A549 (cell line): ENCODE data around the gene SEL1L3. TPM values are rescaled to one million over a fixed set of nuclear protein-coding genes. Genes with fewer than 3 reads are reported as not detected.

Experiments
- ATAC-seq, 2 experiments: fragments of 200-7000 bp in 1 of 2; fragments of >200 bp in 1 of 2; cut with Nextera tagmentation in 1 of 2; cut with Tn5 transposase in 1 of 2; 3 replicates each; pipeline versions ENCODE4 v1.8.0 to v1.9.1; 2018 to 2020; ENCODE audit warnings: mild to moderate bottlenecking in 1 of 2, moderate library complexity in 1 of 2
- CTCF ChIA-PET: fragments of 300-600 bp; sonication (Branson Sonifier 250); formaldehyde crosslinking; extraction: SDS; loops from one replicate; lab custom pipeline; 2021; ENCODE audit warnings: antibody characterized with exemption, inconsistent platforms; lab: Yijun Ruan, JAX
- POLR2A ChIA-PET: fragments of 350-600 bp; formaldehyde crosslinking; extraction: SDS; loops from one replicate; lab custom pipeline; 2021; ENCODE audit warnings: antibody characterized with exemption, inconsistent platforms; lab: Yijun Ruan, JAX
- DNase-seq, 2 experiments: peaks; one replicate each; pipeline versions ENCODE4 v3.0.0 to v3.0.0-alpha.2; 2011 to 2016; ENCODE audit warnings: low read depth in 1 of 2, low spot score in 1 of 2
- FAIRE-seq: peaks from 2 replicates; lab custom pipeline; 2011; peaks lifted over from hg19 to GRCh38; lab: Jason Lieb, UNC
- H3K27ac ChIP-seq, 2 experiments: fragments of >200 bp; sonication (Bioruptor Twin); formaldehyde crosslinking; 3 replicates each; pipeline ENCODE4 v1.5.1; 2016 to 2017
- H3K4me1 ChIP-seq: fragments of >200 bp; sonication (Bioruptor Twin); formaldehyde crosslinking; 3 replicates; pipeline ENCODE4 v1.6.1; 2016
- H3K4me2 ChIP-seq: fragments of >200 bp; sonication (Bioruptor Twin); formaldehyde crosslinking; 3 replicates; pipeline ENCODE4 v1.6.1; 2016
- H3K4me3 ChIP-seq: fragments of >200 bp; sonication (Bioruptor Twin); formaldehyde crosslinking; 3 replicates; pipeline ENCODE4 v1.5.1; 2016
- H3K9me3 ChIP-seq: fragments of >200 bp; sonication (Bioruptor Twin); formaldehyde crosslinking; 3 replicates; pipeline ENCODE4 v1.6.1; 2016
- CBX2 ChIP-seq: fragments of 200-600 bp; sonication (generic); IDR thresholded peaks from 2 replicates; pipeline ENCODE4 v1.6.1; 2016; ENCODE audit warnings: low read depth, mild to moderate bottlenecking, borderline replicate concordance
- CBX8 ChIP-seq: fragments of 200-600 bp; sonication (generic); IDR thresholded peaks from 2 replicates; pipeline ENCODE4 v1.6.1; 2016
- CEBPB ChIP-seq, 2 experiments: fragments of >200 bp in 1 of 2; sonication (Bioruptor Twin) in 1 of 2; formaldehyde crosslinking in 1 of 2; IDR thresholded peaks; 2 replicates each; pipeline ENCODE4 v1.6.1; 2012 to 2016
- EHF ChIP-seq: fragments of 250-450 bp; sonication (Bioruptor Pico); IDR thresholded peaks from 2 replicates; pipeline ENCODE4 v1.5.0; 2020; ENCODE audit warnings: mild to moderate bottlenecking
- EP300 ChIP-seq, 2 experiments: fragments of >200 bp; sonication (Bioruptor Twin); formaldehyde crosslinking; IDR thresholded peaks; 2 replicates in 1 of 2; 3 replicates in 1 of 2; pipeline ENCODE4 v1.6.1; 2016 to 2017
- FOSL2 ChIP-seq, 2 experiments: fragments of 450-650 bp in 1 of 2; fragments of >200 bp in 1 of 2; sonication (Bioruptor Twin) in 1 of 2; formaldehyde crosslinking; IDR thresholded peaks; 2 replicates each; pipeline versions ENCODE4 v1.5.0 to v1.6.1; 2016 to 2020; ENCODE audit warnings: mild to moderate bottlenecking in 1 of 2, moderate library complexity in 1 of 2
- FOXS1 ChIP-seq: fragments of 250-450 bp; sonication (Bioruptor Pico); IDR thresholded peaks from 2 replicates; pipeline ENCODE4 v1.5.0; 2020; ENCODE audit warnings: mild to moderate bottlenecking, moderate library complexity
- GATA3 ChIP-seq: IDR thresholded peaks from 2 replicates; pipeline ENCODE4 v1.6.1; 2012; ENCODE audit warnings: borderline replicate concordance
- HDAC2 ChIP-seq: fragments of 200-600 bp; sonication (generic); IDR thresholded peaks from 2 replicates; pipeline ENCODE4 v1.6.1; 2016
- HOXA7 ChIP-seq: fragments of 250-450 bp; sonication (Bioruptor Pico); IDR thresholded peaks from 2 replicates; pipeline ENCODE4 v1.5.0; 2020; ENCODE audit warnings: mild to moderate bottlenecking, moderate library complexity
- KDM5A ChIP-seq: fragments of 200-600 bp; sonication (generic); IDR thresholded peaks from 2 replicates; pipeline ENCODE4 v1.6.1; 2016; ENCODE audit warnings: antibody characterized with exemption, mild to moderate bottlenecking
- MAFK ChIP-seq: fragments of 450-650 bp; IDR thresholded peaks from 2 replicates; pipeline ENCODE4 v1.6.1; 2014; ENCODE audit not compliant: partially characterized antibody
- MYC ChIP-seq: IDR thresholded peaks from 2 replicates; pipeline ENCODE4 v1.6.1; 2012; ENCODE audit warnings: mild to moderate bottlenecking, inconsistent platforms, low read length, improper control_type of control experiment, borderline replicate concordance
- NFE2L2 ChIP-seq: fragments of 150-350 bp; conservative IDR thresholded peaks from 2 replicates; pipeline ENCODE4 v1.6.1; 2014; ENCODE audit warnings: low read length
- NPAS2 ChIP-seq: fragments of 250-450 bp; sonication (Bioruptor Pico); IDR thresholded peaks from 2 replicates; pipeline ENCODE4 v1.8.0; 2022; ENCODE audit warnings: mild to moderate bottlenecking, moderate library complexity, borderline replicate concordance
- PHF8 ChIP-seq: fragments of 200-600 bp; sonication (generic); IDR thresholded peaks from 2 replicates; pipeline ENCODE4 v1.6.1; 2016; ENCODE audit warnings: low read depth, mild to moderate bottlenecking, antibody characterized with exemption, moderate library complexity, borderline replicate concordance
- SMC3 ChIP-seq: fragments of >200 bp; sonication (Bioruptor Twin); formaldehyde crosslinking; IDR thresholded peaks from 3 replicates; pipeline ENCODE4 v1.6.1; 2018; ENCODE audit warnings: inconsistent platforms
- SREBF2 ChIP-seq: fragments of 450-650 bp; IDR thresholded peaks from 2 replicates; pipeline ENCODE4 v1.6.1; 2014; ENCODE audit warnings: mild to moderate bottlenecking, moderate library complexity
- ZFP36 ChIP-seq: fragments of 450-650 bp; IDR thresholded peaks from 2 replicates; pipeline ENCODE4 v1.6.1; 2014; ENCODE audit warnings: borderline replicate concordance; ENCODE audit not compliant: partially characterized antibody
- ZNF302 ChIP-seq: fragments of 250-450 bp; sonication (Bioruptor Pico); IDR thresholded peaks from 2 replicates; pipeline ENCODE4 v1.9.0; 2021; ENCODE audit warnings: inconsistent platforms, mild to moderate bottlenecking, moderate library complexity
- WGBS: methylation state at CpG from one replicate; pipeline ENCODE4 v1.1.6; 2017; ENCODE audit errors: missing lambda C conversion rate; 5-methylcytosine and 5-hydroxymethylcytosine counted together
- polyA plus RNA-seq, 4 experiments: library from polyadenylated mRNA; depleted of rRNA in 3 of 4; stranded (reverse); fragments of >200 nt; fragmentation: RNase III in 1 of 4; extraction: RNeasy Plus Mini Kit Qiagen cat#74134 plus additional on column Dnase treatment in 1 of 4; gene quantifications; 2 replicates in 3 of 4; 3 replicates in 1 of 4; pipeline ENCODE4 v1.2.3, GENCODE V29; 2011 to 2017
- TF ChIP-seq, protein P1 (sequence below): fragments of >200 bp; sonication (Bioruptor Twin); formaldehyde crosslinking; IDR thresholded peaks from 3 replicates; pipeline ENCODE4 v1.5.1; 2016
- TF ChIP-seq, protein P2 (sequence below): fragments of 200-600 bp; sonication (generic); IDR thresholded peaks from 2 replicates; pipeline ENCODE4 v1.6.1; 2016; ENCODE audit warnings: antibody characterized with exemption, mild to moderate bottlenecking, moderate library complexity
- TF ChIP-seq, protein P3 (sequence below): IDR thresholded peaks from 2 replicates; pipeline ENCODE4 v1.6.1; 2012

Gene SEL1L3
- polyA plus RNA-seq, 2 of the 4 experiments (the other 2 are of a cell fraction), result 26.1 to 27.0 TPM

DNA sequence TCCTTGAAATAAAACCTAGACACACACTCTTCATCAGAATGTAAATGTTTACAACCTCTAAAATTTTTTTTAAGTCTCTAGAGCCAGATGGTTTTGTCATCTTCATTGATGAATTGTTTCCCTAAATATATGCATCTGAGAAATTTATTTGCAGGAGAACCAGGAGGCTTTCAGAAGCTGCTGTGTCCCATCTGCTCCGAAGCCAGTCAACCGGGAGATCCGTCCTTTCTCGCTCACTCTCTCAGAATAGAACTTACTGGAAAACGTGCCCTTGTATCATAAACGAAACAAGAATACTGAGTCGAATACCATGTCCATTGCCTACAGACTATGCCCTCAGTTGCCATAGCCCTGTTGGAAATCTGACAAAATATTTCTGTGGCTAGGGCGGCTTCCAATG is 103.7 kb downstream of the SEL1L3 start:
- no peak for FAIRE-seq
- CTCF ChIA-PET, result no interaction called here
- no peak for DNase-seq
- Histone ChIP-seq H3K4me2 (no peak overlapping the region), H3K9me3 (no peaks in the 10 kb centered on the region)
- no peak for TF ChIP-seq CEBPB (IDR thresholded peaks at IDR 0.05)
- no peak for TF ChIP-seq HOXA7 (CRISPR knock-in tag)
- TF ChIP-seq HDAC2, result no peak
- no peak for TF ChIP-seq EHF (CRISPR knock-in tag)
- TF ChIP-seq FOXS1 (CRISPR knock-in tag), result no peak
- TF ChIP-seq, protein P1, sequence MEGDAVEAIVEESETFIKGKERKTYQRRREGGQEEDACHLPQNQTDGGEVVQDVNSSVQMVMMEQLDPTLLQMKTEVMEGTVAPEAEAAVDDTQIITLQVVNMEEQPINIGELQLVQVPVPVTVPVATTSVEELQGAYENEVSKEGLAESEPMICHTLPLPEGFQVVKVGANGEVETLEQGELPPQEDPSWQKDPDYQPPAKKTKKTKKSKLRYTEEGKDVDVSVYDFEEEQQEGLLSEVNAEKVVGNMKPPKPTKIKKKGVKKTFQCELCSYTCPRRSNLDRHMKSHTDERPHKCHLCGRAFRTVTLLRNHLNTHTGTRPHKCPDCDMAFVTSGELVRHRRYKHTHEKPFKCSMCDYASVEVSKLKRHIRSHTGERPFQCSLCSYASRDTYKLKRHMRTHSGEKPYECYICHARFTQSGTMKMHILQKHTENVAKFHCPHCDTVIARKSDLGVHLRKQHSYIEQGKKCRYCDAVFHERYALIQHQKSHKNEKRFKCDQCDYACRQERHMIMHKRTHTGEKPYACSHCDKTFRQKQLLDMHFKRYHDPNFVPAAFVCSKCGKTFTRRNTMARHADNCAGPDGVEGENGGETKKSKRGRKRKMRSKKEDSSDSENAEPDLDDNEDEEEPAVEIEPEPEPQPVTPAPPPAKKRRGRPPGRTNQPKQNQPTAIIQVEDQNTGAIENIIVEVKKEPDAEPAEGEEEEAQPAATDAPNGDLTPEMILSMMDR, result no peak
- TF ChIP-seq MYC, result no peak
- no peak for TF ChIP-seq ZNF302 (CRISPR knock-in tag)
- no peak for TF ChIP-seq NPAS2 (CRISPR knock-in tag)
- TF ChIP-seq MAFK, result no peak
- no peak for TF ChIP-seq CBX2
- no peak for TF ChIP-seq FOSL2 (IDR thresholded peaks at IDR 0.05)
- no peak for TF ChIP-seq FOSL2 (CRISPR knock-in tag; IDR thresholded peaks at IDR 0.05)
- TF ChIP-seq SREBF2, result no peak
- TF ChIP-seq, protein P2, sequence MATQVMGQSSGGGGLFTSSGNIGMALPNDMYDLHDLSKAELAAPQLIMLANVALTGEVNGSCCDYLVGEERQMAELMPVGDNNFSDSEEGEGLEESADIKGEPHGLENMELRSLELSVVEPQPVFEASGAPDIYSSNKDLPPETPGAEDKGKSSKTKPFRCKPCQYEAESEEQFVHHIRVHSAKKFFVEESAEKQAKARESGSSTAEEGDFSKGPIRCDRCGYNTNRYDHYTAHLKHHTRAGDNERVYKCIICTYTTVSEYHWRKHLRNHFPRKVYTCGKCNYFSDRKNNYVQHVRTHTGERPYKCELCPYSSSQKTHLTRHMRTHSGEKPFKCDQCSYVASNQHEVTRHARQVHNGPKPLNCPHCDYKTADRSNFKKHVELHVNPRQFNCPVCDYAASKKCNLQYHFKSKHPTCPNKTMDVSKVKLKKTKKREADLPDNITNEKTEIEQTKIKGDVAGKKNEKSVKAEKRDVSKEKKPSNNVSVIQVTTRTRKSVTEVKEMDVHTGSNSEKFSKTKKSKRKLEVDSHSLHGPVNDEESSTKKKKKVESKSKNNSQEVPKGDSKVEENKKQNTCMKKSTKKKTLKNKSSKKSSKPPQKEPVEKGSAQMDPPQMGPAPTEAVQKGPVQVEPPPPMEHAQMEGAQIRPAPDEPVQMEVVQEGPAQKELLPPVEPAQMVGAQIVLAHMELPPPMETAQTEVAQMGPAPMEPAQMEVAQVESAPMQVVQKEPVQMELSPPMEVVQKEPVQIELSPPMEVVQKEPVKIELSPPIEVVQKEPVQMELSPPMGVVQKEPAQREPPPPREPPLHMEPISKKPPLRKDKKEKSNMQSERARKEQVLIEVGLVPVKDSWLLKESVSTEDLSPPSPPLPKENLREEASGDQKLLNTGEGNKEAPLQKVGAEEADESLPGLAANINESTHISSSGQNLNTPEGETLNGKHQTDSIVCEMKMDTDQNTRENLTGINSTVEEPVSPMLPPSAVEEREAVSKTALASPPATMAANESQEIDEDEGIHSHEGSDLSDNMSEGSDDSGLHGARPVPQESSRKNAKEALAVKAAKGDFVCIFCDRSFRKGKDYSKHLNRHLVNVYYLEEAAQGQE, result no peak
- TF ChIP-seq, all 56 proteins: peak for 0
- Histone ChIP-seq H3K4me1 (no peaks in the 10 kb centered on the region), H3K4me3 (no peak overlapping the region), H3K27ac (no peak overlapping the region)
- WGBS, result 86% methylated on average over 8 of the region's 8 CpGs
- POLR2A ChIA-PET, result no interaction called here
- ATAC-seq, result no peak

GRCh38 chr4:25757452-25757851 is 105.3 kb downstream of the SEL1L3 start:
- CTCF ChIA-PET, result interaction anchor here (2.3 kb wide), 1 partner anchor 11 kb away, joined by 16 read pairs; no protein-coding TSS in a partner anchor
- no peak overlapping the region for H3K27ac ChIP-seq

More at GRCh38 chr4:25757452-25757851, 105.3 kb downstream of the SEL1L3 start:
- Histone ChIP-seq H3K4me1 (no peaks in the 10 kb centered on the region), H3K9me3 (no peaks in the 10 kb centered on the region), H3K4me3 (no peak overlapping the region), H3K4me2 (no peak overlapping the region)
- no peak for FAIRE-seq
- WGBS, result 92% methylated on average over 8 of the region's 8 CpGs
- POLR2A ChIA-PET, result no interaction called here
- TF ChIP-seq KDM5A (no peak), ZNF302 (CRISPR knock-in tag) (no peak), PHF8 (no peak), NFE2L2 (no peak), GATA3 (no peak), ZFP36 (no peak), SMC3 (no peak), EP300 (IDR thresholded peaks at IDR 0.05) (no peak), CBX8 (no peak)
- TF ChIP-seq, protein P2, result no peak
- TF ChIP-seq, protein P3, sequence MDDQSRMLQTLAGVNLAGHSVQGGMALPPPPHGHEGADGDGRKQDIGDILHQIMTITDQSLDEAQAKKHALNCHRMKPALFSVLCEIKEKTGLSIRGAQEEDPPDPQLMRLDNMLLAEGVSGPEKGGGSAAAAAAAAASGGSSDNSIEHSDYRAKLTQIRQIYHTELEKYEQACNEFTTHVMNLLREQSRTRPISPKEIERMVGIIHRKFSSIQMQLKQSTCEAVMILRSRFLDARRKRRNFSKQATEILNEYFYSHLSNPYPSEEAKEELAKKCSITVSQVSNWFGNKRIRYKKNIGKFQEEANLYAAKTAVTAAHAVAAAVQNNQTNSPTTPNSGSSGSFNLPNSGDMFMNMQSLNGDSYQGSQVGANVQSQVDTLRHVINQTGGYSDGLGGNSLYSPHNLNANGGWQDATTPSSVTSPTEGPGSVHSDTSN, result no peak
- no peak for ATAC-seq
- DNase-seq, result no peak
